Right hindlimb (tissue), 1 donor: Measurements from ENCODE around the gene UBE2L3.
"Not testable (repeated sequence)": the region's sequence is repeated elsewhere in the genome, so short reads cannot be mapped to it uniquely, and the experiment has no call there.

Experiments used
- DNase-seq: peaks from one replicate; pipeline ENCODE4 v3.0.0-alpha.2; 2018

Gene UBE2L3

DNA sequence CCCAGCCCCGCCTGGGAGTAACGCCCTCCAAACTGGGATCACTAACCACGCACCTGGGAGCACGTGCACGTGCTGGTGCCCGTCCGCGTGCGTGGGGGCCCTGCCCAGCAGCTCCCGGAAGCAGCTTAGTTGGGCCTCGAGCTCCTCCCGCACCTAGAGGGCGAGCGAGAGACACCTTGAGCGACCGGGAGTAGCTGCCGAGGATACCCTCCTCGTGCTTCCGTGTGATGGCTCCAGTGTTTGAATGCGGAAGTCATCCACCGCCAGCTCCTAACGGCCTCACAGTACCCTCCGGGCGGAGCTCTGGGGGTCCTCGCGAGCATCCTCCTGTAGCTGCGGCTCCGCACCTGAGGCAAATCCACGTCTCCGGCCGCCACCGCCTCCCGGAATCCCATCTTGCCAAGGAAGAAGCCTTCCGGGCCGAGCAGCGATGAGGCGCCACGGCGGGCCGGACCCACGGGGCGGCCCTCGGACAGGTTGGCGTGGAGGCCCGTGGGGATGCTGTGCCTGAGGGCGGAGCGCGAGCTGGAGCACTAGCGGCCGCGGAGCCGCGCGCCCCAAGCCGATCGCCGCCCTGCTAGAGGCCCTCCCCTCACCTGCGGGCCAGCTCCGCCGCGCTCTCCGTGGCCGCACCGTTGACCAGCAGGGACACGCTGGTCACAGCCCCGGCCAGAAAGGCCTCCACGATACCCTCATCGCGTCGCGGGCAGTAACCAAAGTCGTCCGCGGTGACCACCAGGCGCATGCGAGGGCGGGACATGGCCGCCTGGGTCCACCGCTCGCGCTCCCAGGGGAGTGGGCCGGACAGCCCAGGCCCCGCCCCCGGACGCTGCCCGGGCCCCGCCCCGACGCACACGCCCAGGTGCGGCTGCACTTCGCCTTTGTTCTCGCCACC lies 62.0 kb downstream of the UBE2L3 start, which contains the start of gene YDJC:
Gene YDJC (minus strand): TSS at position 768 of the 895 bp plus-strand sequence. CDS start 8 bp downstream, at position 760.
- peak; percentile 94 for DNase-seq

DNA sequence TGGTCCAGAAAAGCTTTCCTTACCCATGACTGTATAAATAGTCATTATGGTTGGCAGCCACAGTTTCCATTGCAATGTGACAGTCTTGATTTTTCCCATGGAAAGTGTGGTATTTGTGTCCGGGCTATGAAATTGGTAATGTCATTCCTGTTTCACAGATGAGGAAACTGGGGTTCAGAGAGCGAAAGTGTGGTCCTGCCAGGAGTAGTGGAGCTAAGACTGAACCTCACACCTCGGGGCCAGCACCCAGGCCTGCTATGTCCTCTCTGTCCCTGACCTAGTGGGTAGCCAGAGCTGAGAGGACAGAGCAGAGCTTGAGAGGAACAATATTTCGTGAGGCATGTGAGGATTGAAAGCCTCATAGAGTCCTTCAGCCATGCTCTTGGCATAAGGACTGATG lies 63.5 kb downstream of the UBE2L3 start:
- no peak for DNase-seq

DNA sequence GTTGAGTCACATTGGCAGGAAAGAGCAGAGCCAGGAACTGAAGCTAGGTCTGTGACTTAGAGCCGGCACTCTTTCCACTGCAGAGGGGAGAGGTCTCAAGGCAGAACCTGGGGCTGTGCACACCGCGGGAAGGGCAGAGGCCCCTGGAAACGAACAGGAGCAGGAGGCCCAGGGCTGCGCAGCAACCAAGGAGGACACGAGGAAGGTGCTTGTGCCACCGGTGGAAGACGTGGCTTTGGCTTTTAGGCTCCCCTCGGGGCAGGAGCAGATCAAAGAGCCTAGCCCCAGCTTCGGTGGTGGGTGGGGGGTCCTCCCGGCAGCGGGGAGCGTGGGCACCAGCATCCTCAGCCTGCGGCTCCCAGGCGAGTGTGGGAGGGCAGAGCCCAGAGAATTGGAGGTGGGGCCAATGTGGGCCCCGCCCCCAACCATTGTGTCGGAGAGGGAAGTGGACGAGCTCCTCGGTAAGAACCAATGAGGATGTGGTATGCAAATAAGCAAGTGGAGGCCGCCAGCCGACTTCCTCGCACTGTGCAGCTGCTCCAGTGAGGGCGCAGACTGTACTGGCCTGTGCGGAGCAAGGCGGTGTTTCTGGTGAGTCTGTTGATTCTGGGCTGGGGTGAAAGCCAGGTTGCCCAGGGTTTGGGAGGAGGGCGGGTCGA lies 64.9 kb downstream of the UBE2L3 start, which contains the start of gene CCDC116:
Gene CCDC116 (plus strand): TSS at position 524 of the 659 bp plus-strand sequence. CDS start 422 bp downstream, outside the sequence.
- DNase-seq = no peak

DNA sequence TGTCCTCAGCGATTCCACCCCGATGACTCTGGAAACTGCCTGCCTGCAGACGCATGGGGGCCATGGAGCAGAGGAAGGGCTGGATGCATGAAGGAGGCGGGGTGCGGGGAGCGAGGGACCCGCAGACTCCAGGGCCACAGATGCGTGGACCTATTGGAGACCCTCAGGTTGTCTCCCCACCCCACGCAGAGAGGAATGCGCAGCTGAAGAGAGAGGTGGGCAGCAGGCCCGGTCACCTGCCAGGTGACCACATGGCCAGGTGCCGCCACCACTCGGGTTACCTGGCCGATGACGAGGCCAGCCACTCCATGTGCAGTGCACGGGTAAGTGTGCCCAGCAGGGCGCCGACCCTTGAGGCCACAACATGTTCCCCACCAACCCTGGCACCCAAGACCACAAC lies 65.4 kb downstream of the UBE2L3 start:
- no peak for DNase-seq

DNA sequence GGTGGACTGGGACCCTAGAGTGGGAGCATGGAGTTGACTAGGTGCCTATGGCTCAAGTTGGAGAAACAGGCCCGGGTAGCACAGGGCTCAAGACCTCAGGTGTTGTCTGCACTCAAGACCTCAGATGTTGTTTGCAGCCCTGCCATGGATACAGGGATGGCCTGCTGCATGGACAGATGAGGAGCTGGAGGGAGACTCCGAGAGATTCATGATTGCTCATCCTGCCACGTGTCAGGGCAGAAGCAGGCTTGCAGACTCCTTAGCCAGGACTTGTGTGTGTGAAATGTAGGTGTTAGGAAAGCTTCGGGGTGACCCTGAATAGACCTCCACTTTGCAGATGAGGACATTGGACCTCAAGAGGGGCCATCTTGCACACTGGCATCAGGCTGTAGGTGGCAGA lies 66.0 kb downstream of the UBE2L3 start:
- DNase-seq = no peak

DNA sequence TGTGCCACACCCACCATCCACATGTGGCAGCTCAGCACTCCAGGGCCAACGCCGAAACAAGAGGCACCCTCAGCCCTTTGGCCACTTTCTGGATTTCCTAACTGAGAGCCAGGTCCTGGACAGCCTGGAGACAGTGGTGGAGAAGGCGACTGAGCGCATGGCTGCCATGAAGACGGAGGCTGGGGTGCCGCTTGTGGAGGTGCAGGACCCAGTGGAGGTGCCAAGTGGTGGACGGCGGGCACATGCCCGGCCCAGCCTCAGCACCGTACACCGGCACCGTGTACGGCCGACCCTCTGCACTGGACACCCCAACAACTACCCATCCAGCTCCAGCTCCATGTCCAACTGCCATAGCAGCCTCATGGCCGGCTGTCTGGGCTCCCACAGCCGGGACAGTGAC lies 66.6 kb downstream of the UBE2L3 start:
- no peak for DNase-seq

DNA sequence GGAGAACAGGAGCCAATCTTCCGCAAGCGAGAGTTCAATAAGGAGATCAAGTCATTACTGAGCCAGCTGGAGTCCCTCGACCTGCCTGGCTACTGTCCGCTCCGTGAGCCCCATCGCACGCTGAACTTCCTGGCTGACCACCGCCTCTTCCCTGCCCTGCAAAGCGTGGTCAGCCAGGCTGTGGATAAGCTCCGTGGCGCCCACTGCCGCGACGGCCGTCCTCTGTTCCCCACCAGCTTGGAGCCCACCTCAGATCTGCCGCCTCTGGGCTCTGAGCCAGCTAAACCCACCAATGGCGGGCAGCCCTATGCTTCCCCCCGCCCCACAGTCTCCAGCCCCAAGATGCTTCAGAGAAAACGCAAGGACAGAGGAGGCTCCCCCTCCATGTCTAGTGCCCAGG lies 67.3 kb downstream of the UBE2L3 start:
- DNase-seq = no peak

DNA sequence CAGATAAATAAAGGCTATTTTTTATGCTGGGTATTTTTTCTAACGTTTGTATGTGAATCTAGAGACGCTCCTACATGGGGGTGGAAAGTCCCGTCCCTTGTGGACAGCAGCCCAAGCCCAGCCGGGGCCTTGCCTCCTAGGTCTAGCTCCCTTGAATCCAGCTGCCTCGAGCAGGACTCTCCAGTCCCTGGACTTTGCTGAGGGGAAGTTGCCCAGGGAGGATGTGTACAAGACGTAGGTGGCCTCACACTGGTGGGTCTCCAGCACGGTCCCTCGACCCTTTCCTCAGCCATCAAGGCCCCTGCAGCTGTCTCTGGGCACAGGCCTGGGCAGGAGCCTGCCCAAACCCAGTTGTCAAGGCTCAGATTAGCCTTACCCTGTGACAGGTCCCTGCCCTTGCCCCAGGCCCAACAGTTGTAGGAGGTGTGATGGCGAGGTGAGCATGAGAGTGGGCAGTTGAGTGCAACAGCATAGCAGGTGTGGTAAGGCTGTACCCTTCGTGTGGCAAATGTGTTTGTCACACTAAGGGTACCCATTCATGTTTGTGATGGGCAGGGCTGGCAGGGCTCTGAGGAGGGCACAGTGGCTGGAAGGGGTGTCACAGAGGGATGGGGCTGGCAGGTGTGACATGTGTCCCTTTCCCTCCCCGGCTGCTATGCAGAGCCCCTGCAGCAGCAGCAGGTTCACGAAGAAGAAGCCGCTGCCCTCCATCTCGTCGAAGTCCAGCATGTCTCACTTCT lies 68.4 kb downstream of the UBE2L3 start:
- DNase-seq = no peak

DNA sequence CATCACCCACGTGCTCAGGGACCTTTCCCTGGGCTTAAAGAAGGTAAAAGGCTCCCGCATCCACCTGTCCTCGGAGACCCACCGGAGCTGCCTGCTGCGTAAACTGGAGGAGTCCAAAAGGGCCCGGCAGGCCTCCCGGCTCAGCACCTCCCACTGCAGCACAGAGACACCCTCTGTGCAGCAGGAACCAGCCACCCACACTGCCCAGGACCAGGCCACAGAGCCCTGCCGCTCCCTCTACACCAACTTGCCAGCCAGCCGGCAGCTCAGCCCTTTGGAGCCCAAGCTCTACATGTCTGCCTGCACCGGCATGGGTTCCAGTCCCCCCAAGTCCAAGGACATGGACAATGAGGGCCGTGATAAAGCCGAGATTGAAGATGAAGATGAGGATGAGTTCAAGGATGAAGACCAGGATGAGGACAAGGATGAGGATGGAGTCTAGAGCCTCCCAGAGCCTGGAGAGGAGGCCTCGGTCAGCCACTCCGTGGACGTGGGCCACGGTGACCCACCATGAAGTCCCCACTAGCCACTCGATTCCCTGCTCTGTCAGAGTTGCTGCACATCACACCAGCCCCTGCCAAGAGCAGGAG lies 69.2 kb downstream of the UBE2L3 start:
- DNase-seq = no peak

DNA sequence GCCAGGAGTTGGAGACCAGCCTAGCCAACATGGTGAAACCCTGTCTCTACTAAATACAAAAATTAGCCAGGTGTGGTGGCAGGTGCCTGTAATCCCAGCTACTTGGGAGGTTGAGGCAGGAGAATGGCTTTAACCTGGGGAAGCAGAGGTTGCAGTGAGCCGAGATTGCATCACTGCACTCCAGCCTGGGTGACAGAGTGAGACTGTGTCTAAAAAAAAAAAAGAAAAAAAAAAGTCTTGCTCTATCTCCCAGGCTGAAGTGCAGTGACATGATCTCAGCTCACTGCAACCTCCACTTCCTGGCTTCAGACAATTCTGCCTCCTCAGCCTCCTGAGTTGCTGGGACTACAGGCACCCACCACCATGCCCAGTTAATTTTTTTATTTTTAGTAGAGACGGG lies 69.9 kb downstream of the UBE2L3 start:
- DNase-seq = not testable (repeated sequence)

DNA sequence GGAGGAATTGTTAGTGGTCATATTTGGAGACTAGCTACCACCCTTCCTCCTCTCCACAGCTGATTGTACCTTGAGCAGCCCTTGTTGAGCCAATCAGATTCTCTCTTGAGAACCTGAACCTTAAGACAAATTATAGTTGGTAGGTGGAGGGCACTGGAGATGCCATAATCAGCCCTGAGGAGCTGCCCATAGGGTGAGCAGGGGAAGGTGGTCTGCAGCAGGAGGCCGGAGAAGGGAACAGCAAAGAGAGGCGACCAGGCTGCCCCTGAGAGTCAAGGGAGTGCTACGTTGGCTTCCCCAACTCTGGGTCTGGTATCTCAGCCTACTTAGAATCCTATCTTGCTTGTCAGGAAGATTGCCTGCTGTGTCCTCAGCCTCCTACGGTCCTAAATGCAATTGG lies 71.8 kb downstream of the UBE2L3 start:
- no peak for DNase-seq

DNA sequence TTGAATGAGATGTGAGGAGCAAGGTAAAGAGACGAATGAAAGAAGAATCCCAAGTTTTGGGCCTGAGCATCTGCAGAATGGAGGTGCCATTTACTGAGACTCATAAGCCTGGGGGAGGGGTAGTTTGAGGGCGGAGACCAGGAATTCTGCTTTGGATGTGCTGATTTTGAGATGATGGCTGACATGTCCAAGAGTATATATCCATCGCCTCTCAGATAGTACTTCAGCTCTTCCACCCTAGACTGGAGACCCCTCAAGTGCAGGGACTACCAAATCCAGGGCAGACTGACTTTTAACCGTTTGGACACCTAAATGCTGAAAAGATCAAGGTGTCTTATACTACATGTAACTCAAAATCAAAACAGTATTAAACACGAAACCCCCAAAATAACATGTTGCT lies 73.3 kb downstream of the UBE2L3 start:
- DNase-seq = no peak

DNA sequence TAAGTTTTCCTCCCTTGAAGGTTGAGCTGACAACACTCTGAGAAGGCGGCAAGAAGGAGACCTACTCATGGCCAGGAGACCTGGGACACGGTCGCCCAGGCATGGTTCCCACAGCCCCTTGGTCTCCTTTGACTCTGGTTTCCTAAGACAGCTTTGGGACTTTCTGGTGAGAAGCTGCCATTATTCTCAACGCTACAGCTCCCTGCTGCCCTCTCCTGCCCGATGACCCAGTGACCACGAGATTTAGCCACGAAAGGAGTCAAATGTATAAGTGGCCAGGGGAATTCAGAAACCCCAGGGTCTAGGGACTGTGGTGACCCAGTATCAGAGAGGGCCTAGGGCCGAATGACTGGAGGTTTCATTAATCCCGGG lies 73.9 kb downstream of the UBE2L3 start:
- DNase-seq = peak; percentile 55

DNA sequence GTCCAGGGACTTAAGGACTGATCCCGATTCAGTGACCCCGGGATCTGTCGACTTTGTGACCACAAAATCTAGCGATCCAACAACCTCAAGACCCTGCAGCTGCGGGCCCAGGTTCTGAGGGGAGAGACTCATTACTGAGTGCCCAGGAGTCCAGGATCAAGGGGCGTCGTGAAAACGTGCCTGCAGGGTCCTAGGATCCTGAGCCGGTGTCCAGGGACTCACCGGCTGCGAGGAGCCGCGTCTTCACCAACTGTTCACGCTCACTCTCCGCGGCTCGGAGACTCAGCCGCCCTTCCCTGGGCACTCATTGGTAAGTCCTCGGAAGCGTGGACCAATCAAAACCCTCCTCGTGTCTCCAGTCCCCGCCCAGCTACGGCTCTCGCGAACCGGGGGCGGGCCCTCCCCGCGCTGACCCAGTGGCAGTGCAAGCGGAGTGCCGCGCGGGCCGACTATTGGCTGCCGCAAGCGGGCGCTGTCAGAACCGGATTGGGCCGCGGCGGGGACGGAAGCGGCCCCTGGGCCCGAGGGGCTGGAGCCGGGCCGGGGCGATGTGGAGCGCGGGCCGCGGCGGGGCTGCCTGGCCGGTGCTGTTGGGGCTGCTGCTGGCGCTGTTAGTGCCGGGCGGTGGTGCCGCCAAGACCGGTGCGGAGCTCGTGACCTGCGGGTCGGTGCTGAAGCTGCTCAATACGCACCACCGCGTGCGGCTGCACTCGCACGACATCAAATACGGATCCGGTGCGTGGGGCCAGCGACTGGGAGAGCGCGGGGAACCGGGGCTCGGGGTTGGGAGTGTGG lies 74.5 kb downstream of the UBE2L3 start, which contains the start of gene SDF2L1:
Gene SDF2L1 (plus strand): TSS at position 514 of the 795 bp plus-strand sequence. CDS start 35 bp downstream, at position 549.
- DNase-seq = peak; percentile 99

DNA sequence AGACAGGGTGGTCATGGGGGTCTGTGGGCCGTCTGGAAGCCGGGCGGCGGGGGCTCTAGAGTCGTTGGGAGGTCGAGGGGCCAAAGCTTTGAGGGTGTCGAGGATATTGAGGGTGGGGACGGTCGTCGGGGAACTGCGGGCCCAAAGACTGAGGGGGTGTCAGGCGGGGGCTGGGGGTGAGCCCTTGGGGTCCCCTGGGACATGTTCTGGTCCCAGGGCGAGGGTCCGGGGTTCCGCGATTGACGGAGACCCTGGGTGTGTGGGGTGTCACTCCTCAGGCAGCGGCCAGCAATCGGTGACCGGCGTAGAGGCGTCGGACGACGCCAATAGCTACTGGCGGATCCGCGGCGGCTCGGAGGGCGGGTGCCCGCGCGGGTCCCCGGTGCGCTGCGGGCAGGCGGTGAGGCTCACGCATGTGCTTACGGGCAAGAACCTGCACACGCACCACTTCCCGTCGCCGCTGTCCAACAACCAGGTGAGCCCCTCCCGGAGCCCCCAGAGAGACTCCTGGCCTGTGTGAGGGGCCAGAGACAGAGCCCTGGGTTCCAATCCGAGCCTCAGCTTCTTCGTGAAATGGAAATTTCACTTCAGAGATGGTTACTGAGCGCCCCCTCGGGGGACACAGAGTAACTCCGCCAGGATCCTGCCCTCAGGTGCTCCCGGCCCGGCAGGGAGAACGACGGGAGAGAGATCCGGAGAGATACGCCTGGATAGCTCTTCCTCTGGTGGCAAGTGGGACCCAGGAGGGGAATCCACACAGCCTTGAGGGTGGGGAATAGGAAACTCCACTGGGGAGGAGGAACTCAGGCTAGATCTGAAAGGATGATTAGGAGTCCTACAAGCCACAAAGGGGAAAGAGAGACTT lies 75.3 kb downstream of the UBE2L3 start:
- DNase-seq = peak; percentile 38

DNA sequence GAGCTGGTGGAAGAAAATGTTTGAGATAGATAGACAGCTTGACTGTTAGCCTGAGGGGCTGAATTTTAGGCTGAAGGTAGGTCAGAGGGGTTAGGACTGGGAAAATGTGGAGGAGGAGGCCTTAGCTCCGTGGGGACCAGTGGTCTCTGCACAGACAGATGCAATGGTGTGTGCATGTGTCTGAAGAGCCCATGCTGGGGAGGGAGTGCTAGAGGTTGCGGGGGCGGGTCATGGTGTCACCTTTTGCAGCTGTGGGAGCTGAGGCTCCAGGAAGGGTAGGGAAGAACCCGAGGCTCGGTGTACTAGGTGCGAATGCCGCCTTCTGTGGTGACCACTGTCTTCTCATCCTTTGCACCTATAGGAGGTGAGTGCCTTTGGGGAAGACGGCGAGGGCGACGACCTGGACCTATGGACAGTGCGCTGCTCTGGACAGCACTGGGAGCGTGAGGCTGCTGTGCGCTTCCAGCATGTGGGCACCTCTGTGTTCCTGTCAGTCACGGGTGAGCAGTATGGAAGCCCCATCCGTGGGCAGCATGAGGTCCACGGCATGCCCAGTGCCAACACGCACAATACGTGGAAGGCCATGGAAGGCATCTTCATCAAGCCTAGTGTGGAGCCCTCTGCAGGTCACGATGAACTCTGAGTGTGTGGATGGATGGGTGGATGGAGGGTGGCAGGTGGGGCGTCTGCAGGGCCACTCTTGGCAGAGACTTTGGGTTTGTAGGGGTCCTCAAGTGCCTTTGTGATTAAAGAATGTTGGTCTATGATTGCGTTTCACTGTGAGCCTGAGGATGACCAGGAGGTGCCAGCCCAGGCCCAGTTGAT lies 76.2 kb downstream of the UBE2L3 start:
- no peak for DNase-seq

DNA sequence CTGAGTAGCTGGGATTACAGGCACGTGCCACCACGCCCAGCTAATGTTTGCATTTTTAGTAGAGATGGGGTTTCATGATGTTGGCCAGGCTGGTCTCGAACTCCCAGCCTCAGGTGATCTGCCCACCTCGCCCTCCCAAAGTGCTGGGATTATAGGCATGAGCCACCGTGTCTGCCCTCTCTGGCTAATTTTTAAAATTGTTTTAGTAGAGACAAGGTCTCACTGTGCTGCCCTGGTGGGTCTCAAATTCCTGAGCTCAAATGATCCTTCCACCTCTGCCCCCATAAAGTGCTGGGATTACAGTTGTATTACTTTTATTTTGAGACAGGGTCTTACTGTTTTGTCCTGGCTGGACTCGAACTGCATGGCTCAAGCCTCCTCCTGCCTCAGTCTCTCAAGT lies 78.0 kb downstream of the UBE2L3 start:
- DNase-seq = not testable (repeated sequence)

DNA sequence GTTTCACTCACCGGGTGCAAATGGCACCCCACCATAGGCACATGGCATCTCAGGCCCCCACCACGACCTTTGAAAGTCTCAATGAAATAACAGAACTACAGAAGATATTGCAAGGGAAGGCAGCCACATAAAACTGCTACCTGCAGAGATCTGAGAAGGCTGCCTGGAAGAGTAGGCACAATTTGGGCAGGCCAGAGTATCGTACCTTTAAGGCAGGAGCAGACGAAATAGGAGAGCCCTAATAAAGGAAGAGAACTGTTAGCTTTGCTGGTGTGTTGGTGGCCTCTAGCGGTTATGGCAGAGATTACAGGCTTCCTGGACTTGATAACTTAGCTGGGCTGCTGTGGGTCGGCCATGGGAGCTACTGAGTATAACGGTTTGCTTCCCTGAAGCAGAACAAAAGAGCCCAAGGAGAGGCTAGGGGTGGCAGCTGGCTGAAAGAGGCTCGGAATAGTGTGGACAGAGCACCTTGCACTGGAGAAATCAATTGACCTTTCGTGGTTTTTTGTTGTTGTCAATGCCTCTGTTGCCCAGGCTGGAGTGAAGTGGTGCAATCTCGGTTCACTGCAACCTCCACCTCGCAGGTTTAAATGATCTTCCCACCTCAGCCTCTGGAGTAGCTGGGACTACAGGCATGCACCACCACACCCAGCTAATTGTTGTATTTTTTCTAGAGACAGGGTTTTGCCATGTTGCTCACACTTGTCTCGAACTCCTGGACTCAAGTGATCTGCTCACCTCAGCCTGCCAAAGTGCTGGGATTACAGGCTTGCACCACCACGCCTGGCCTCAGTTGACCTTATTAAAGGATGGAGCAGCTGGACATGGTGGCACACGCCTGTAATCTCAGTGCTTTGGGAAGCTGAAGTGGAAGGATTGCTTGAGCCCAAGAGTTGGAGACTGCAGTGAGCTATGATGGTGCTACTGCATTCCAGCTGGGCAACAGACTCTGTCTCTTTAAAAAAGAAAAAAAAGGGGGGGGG lies 79.4 kb downstream of the UBE2L3 start:
- peak; percentile 86 for DNase-seq

DNA sequence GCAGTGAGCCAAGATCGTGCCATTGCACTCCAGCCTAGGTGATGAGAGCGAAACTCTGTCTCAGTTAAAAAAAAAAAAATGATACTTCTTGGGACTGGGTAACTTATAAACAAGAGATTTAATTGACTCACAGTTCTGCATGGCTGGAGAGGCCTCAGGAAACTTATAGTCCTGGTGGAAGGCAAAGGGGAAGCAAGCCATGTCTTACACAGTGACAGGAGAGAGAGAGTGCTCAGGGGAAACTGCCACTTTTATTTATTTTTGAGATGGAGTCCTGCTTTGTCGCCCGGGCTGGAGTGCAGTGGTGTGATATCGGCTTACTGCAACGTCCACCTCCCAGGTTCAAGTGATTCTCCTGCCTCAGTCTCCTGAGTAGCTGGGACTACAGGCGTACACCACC lies 82.8 kb downstream of the UBE2L3 start:
- DNase-seq = no peak
